ENCODE data around the gene AFF3. TPM values are rescaled to one million over a fixed set of nuclear protein-coding genes. Genes with fewer than 3 reads are reported as not detected.

AFF3 gene
- total RNA-seq, 4 donors from 2014 or later, result 9.0 to 20.2 (median 14.5) TPM

- intact Hi-C loops (cut with DNase I; ENCODE audit: low total_unique reads) (no loop called here), in situ Hi-C loops (cut with MboI; ENCODE audit: low pct_ligation_motif_present in 1 of 4, low pct_unique_long_range_greater_than_20kb in 1 of 4, low sequenced_read_pairs in 3 of 4) (no loop called here)
- Histone ChIP-seq H3K27ac (no peak overlapping the region), H3K4me3 (no peak overlapping the region), H3K9me3 (no peaks in the 10 kb centered on the region), H3K27me3 (no peaks in the 10 kb centered on the region), H3K36me3 (no peaks in the 10 kb centered on the region), H3K4me1 (no peaks in the 10 kb centered on the region)
- DNase-seq, result no peak
- TF ChIP-seq POLR2AphosphoS5 (IDR thresholded peaks at IDR 0.05) (no peak), CTCF (IDR thresholded peaks at IDR 0.05) (no peak), POLR2A (IDR thresholded peaks at IDR 0.05) (no peak), EP300 (IDR thresholded peaks at IDR 0.05; ENCODE audit: low read depth) (no peak)
- WGBS, 2 donors (ENCODE audit: low coverage in 1 of 2), result 86 to 88% methylated on average over 3 to 10 of the region's 10 CpGs
These were observed 251.6 kb downstream of the AFF3 start for GRCh38 chr2:99890568-99891427.

DNA sequence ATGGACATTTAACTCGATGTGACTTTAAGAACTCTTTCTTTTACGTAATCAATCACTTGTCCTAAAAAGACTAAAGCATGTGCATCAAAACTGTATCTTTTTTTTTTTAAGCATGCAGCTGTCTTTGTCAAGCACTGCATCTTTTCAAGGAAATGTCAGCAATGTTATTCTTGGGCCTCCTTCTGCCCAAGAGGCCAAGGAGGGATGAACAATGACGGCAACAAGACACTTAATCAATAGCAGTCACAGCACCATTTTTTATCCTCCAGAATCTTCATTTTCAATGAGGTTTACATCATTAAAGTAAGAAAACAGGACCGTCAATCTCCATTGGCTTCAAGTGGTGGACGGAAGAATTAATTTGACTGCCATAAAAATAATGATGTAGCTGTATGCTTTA is 253.8 kb downstream of the AFF3 start:
- intact Hi-C loops (cut with DNase I; ENCODE audit: low total_unique reads) (no loop called here), in situ Hi-C loops (cut with MboI; ENCODE audit: low pct_ligation_motif_present in 1 of 4, low pct_unique_long_range_greater_than_20kb in 1 of 4, low sequenced_read_pairs in 3 of 4) (no loop called here)
- Histone ChIP-seq H3K9me3 (no peaks in the 10 kb centered on the region), H3K27ac (no peak overlapping the region), H3K4me1 (no peaks in the 10 kb centered on the region), H3K27me3 (no peaks in the 10 kb centered on the region), H3K36me3 (no peaks in the 10 kb centered on the region), H3K4me3 (no peak overlapping the region)
- TF ChIP-seq CTCF (IDR thresholded peaks at IDR 0.05), result no peak
- TF ChIP-seq EP300 (IDR thresholded peaks at IDR 0.05; ENCODE audit: low read depth), result no peak
- no peak for TF ChIP-seq POLR2A (IDR thresholded peaks at IDR 0.05)
- no peak for TF ChIP-seq POLR2AphosphoS5 (IDR thresholded peaks at IDR 0.05)
- WGBS, 2 donors (ENCODE audit: low coverage in 1 of 2), result 73 to 90% methylated on average over 5 of the region's 5 CpGs
- DNase-seq, result no peak

DNA sequence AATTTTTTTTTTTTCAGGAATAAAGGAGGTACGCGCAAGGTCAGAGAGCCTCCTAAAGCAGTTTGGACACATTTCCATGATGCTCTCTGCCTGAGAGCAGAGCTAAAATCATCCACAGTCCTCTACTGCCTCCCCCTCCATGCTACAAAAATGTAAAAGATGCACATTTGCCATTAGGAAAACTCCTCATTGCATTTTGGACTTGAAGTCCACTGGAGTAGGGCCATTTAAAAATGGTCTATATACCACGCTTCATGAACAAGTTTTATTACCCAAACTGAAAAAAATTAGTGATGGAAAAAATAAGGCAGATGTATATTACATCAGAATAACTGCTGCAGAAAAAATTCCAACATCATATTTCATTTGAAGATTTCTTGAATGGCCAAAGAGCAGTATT is 256.0 kb downstream of the AFF3 start:
- no peaks in the 10 kb centered on the region for H3K36me3 ChIP-seq
- no peaks in the 10 kb centered on the region for H3K27me3 ChIP-seq
- in situ Hi-C loops (cut with MboI; ENCODE audit: low pct_ligation_motif_present in 1 of 4, low pct_unique_long_range_greater_than_20kb in 1 of 4, low sequenced_read_pairs in 3 of 4), result no loop called here
- H3K9me3 ChIP-seq, result no peaks in the 10 kb centered on the region
- DNase-seq, result no peak
- intact Hi-C loops (cut with DNase I; ENCODE audit: low total_unique reads), result no loop called here
- WGBS, 2 donors (ENCODE audit: low coverage in 1 of 2), result 93 to 94% methylated on average over 3 of the region's 3 CpGs
- H3K4me3 ChIP-seq, result no peak overlapping the region
- H3K4me1 ChIP-seq, result peaks cover 0 to 11% (median 3%) of the 10 kb centered on the region in 4 donors
- TF ChIP-seq POLR2A (IDR thresholded peaks at IDR 0.05), result no peak
- no peak for TF ChIP-seq POLR2AphosphoS5 (IDR thresholded peaks at IDR 0.05)
- TF ChIP-seq CTCF (IDR thresholded peaks at IDR 0.05), result no peak
- no peak for TF ChIP-seq EP300 (IDR thresholded peaks at IDR 0.05; ENCODE audit: low read depth)
- no peak overlapping the region for H3K27ac ChIP-seq

- Histone ChIP-seq H3K27me3 (no peaks in the 10 kb centered on the region), H3K4me1 (peaks cover 0 to 12% (median 3%) of the 10 kb centered on the region in 4 donors), H3K9me3 (no peaks in the 10 kb centered on the region), H3K36me3 (no peaks in the 10 kb centered on the region), H3K4me3 (no peak overlapping the region), H3K27ac (no peak overlapping the region)
- DNase-seq, result no peak
- intact Hi-C loops (cut with DNase I; ENCODE audit: low total_unique reads), result no loop called here
- no peak for TF ChIP-seq POLR2AphosphoS5 (IDR thresholded peaks at IDR 0.05)
- no peak for TF ChIP-seq CTCF (IDR thresholded peaks at IDR 0.05)
- TF ChIP-seq POLR2A (IDR thresholded peaks at IDR 0.05), result no peak
- TF ChIP-seq EP300 (IDR thresholded peaks at IDR 0.05; ENCODE audit: low read depth), result no peak
- 76 to 88% methylated on average over 4 of the region's 4 CpGs for WGBS, 2 donors (ENCODE audit: low coverage in 1 of 2)
- in situ Hi-C loops (cut with MboI; ENCODE audit: low pct_ligation_motif_present in 1 of 4, low pct_unique_long_range_greater_than_20kb in 1 of 4, low sequenced_read_pairs in 3 of 4), result no loop called here
These were observed 259.0 kb downstream of the AFF3 start for GRCh38 chr2:99883358-99883757.
